ENCODE results near the gene CCDC15. TPM values are rescaled to one million over a fixed set of nuclear protein-coding genes. Genes with fewer than 3 reads are reported as not detected.
A peak's percentile ranks its signal among the peaks of the same experiment; 100 is the strongest.

Gene CCDC15
- total RNA-seq, 1 donor from 2014 or later = 6.1 TPM

DNA sequence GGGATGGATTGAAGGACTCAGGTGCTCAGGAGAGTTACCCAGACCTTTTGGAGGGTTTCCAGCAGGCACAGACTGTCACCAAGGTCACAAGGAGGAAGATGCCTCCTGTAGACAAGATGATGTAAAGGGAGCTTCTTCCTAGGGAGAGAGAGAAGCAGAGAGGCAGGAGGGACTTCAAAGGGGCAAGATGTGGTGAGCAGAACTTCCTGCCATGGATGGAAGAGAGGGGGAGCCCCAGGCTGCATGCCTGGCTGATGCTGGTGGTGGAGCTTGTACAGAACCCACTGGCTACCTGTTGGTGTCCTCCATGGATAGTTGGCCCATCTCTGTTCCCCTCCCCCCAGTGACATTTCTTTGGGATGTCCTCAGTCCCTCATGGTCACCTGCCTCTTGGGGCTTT is 30.7 kb upstream of the CCDC15 start:
- Mint-ChIP-seq H3K4me3 (no peak overlapping the region), H3K9me3 (no peaks in the 10 kb centered on the region), H3K36me3 (ENCODE audit: low read depth) (no peaks in the 10 kb centered on the region), H3K27ac (ENCODE audit: unreplicated experiment) (no peak overlapping the region), H3K4me1 (peaks cover 4% of the 10 kb centered on the region), H3K27me3 (ENCODE audit: low read depth) (peaks cover 18% of the 10 kb centered on the region)
- TF ChIP-seq, protein P1, sequence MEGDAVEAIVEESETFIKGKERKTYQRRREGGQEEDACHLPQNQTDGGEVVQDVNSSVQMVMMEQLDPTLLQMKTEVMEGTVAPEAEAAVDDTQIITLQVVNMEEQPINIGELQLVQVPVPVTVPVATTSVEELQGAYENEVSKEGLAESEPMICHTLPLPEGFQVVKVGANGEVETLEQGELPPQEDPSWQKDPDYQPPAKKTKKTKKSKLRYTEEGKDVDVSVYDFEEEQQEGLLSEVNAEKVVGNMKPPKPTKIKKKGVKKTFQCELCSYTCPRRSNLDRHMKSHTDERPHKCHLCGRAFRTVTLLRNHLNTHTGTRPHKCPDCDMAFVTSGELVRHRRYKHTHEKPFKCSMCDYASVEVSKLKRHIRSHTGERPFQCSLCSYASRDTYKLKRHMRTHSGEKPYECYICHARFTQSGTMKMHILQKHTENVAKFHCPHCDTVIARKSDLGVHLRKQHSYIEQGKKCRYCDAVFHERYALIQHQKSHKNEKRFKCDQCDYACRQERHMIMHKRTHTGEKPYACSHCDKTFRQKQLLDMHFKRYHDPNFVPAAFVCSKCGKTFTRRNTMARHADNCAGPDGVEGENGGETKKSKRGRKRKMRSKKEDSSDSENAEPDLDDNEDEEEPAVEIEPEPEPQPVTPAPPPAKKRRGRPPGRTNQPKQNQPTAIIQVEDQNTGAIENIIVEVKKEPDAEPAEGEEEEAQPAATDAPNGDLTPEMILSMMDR (conservative IDR thresholded peaks at IDR 0.05) = no peak
- DNase-seq (ENCODE audit: low read depth, low spot score) = no peak

DNA sequence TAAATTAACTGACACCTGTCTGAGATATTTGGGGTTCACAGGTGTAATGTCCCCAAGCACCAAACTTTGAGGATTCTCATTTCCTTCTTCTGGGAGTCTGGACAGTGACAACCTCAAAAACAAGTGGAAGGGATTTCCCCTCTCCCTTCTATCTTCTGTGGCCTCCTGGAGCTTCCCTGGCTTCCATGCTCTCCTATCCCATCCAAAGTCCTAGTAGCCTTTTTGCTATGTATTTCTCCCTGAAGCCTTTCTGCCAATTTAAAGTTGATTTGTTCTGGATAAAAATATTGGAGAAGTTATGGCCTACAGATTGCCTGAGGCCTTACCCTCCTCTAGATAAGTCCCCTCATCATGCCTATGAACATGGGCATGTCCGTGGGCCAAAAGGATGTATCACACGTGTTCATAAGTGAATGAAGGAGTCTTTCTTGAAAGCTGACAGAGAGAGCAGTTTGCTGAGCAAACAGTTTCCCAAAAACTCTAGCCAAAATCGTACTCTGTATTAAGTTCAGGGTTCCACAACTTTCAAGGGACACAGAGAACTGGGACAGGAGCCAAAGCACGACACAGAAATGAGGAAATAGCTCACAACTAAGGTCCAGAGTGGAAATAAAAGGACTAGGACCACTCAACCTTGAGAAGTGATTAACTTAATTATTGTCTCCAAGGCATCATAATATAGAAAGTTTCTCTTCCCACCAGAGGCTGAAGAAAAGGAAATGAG is 24.9 kb upstream of the CCDC15 start:
- H3K9me3 Mint-ChIP-seq = no peaks in the 10 kb centered on the region
- no peak overlapping the region for H3K4me3 Mint-ChIP-seq
- TF ChIP-seq, protein P1 (conservative IDR thresholded peaks at IDR 0.05) = no peak
- no peaks in the 10 kb centered on the region for H3K4me1 Mint-ChIP-seq
- DNase-seq (ENCODE audit: low read depth, low spot score) = no peak
- no peaks in the 10 kb centered on the region for H3K27me3 Mint-ChIP-seq (ENCODE audit: low read depth)
- no peaks in the 10 kb centered on the region for H3K36me3 Mint-ChIP-seq (ENCODE audit: low read depth)
- no peak overlapping the region for H3K27ac Mint-ChIP-seq (ENCODE audit: unreplicated experiment)

DNA sequence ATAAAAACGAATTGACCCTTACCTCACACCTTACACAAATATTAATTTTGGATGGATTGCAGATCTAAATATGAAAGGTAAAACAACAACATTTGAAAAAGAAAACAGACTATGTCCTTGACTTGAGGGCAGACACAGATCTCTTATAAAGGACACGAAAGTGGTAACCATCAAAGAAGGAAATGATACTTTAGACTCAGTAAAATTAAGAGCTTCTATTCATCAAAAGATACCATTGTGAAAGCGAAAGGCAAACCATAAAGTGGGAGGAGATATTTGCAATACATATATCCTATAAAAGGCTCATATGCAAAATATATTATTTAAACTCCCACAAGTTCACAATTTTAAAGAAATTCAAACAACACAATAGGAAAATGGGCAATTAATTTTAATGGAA is 23.2 kb upstream of the CCDC15 start:
- Mint-ChIP-seq H3K27me3 (ENCODE audit: low read depth) (peaks cover 1% of the 10 kb centered on the region), H3K4me1 (no peaks in the 10 kb centered on the region), H3K9me3 (no peaks in the 10 kb centered on the region), H3K36me3 (ENCODE audit: low read depth) (no peaks in the 10 kb centered on the region), H3K4me3 (no peak overlapping the region), H3K27ac (ENCODE audit: unreplicated experiment) (no peak overlapping the region)
- no peak for DNase-seq (ENCODE audit: low read depth, low spot score)
- TF ChIP-seq, protein P1 (conservative IDR thresholded peaks at IDR 0.05) = no peak

DNA sequence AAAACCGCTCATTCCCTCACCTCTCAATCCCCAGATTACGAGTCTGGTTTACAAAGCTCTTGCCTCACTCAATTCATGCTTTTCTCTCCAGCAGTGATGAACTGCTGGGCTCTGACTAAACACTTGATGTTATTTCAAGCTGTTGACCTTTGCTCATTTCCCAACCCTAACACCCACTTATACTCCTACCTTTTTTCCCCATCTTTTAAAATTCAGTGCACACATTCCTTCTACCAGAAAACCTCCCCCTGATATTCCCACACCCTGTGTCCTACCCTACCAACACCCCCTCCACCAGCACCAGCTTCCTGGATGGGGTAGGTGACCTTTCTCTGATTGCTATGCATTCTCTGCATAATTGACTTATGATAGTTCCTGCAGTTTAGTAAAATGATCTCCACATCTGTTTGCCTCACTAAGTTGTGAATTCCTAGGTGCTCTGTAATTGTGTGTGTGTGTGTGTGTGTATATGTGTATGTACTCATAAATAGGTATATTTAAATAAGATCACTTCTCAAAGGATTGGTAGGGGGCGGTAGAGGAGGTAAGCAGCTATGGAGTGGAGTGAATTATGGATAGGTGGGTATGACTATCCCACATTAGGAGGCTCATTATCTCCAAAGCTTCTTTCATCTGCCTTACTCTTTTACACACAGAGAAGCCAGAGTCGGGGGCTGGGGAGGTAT is 19.0 kb upstream of the CCDC15 start:
- no peaks in the 10 kb centered on the region for H3K36me3 Mint-ChIP-seq (ENCODE audit: low read depth)
- no peaks in the 10 kb centered on the region for H3K9me3 Mint-ChIP-seq
- peaks cover 8% of the 10 kb centered on the region for H3K4me1 Mint-ChIP-seq
- DNase-seq (ENCODE audit: low read depth, low spot score) = no peak
- no peak overlapping the region for H3K27ac Mint-ChIP-seq (ENCODE audit: unreplicated experiment)
- TF ChIP-seq, protein P1 (conservative IDR thresholded peaks at IDR 0.05) = no peak
- H3K27me3 Mint-ChIP-seq (ENCODE audit: low read depth) = peaks cover 15% of the 10 kb centered on the region
- H3K4me3 Mint-ChIP-seq = no peak overlapping the region

DNA sequence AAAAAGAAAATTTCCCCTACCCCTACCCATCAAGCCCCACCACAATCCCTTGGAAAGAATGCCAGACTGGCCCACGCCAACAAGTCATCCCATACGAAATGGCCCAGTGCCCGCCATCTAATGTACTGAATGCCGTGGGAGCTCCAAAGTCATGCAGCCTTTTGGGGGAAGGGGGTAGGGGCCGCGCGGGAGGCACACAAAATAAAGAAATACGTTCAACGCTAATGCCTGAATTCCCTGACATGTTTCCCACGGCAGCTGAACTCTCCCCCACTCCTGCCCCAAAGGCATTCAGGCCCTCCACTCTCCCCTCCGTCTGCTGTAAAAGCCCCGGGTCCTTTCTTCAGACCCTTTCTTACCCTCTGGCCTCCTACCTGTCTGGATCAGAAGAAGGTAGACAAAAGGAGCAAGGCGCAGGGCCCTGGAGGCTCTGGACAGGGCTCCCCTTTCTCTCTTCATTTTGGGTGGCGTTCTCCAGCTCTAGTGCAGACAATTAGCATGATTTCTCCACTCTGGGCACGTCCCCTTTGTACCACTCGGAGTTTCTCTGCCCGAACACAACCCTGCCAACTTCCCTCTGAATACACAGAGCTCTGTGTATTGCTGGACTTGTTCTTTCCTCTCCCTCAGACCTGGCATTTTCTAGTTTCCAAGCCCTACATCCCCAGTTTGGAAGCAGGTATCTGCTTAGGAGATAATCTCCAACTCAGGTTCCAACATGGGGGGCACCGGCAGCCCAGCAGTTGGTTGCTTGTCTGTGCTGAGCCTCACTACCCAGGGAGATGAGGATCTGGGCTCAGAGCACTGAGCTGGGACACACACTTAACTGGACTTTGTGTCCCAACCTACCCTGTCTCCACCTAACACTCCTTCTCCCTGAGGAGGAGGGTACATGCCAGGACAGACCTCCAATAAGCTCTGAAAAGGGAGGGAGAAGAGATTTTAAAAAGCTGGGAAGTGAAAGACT is 18.2 kb upstream of the CCDC15 start, which contains the start of gene HEPACAM:
Gene HEPACAM (minus strand): TSS at position 500 of the 967 bp plus-strand sequence. CDS start 41 bp downstream, at position 459.
- Mint-ChIP-seq H3K36me3 (ENCODE audit: low read depth) (no peaks in the 10 kb centered on the region), H3K27me3 (ENCODE audit: low read depth) (peaks cover 15% of the 10 kb centered on the region), H3K27ac (ENCODE audit: unreplicated experiment) (peak within 1 kb of the TSS; percentile 28), H3K4me3 (no peak within 1 kb of the TSS), H3K9me3 (no peaks in the 10 kb centered on the region), H3K4me1 (peaks cover 8% of the 10 kb centered on the region)
- no peak for DNase-seq (ENCODE audit: low read depth, low spot score)
- TF ChIP-seq, protein P1 (conservative IDR thresholded peaks at IDR 0.05) = no peak
